ENCODE data around the gene HPSE2.
"Not testable (repeated sequence)": the region's sequence is repeated elsewhere in the genome, so short reads cannot be mapped to it uniquely, and the experiment has no call there.

The HPSE2 gene

DNA sequence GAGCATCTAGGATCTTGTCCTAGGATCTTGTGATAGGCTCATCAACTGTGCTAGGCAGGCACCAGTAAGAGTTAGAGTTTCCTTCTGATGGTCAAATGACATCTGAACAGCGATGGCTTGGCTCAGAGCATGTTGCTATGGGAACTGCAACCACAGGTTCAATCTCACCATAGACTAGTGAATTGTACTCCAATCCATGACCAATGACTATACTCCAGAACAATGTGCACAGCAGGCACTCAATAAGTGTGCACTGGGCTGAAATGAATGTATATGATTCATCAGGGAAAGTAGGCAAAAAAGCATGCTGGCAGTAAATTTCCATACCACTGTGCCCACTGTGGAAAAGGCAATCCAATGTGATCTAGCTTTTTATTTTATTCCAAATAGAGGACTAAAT is 625.4 kb downstream of the HPSE2 start:
- DNase-seq = no peak

DNA sequence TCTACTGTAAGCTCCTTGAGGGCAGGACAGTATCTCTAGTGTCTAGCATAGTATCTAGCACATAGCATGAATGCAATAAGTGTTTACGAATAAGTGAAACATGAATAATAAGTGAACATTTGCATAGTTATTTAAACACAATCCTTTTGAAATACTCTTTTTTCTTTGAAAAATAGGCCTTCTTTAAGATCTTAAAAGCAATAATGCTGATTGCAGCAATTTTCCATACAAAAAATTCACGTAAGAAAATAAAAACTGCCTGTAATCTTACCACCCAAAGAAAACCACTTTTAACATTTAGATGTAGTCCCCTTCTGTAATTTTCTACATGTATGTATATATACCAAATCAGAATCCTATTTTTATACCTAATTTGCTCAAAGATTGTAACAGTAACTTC is 626.4 kb downstream of the HPSE2 start:
- no peak for DNase-seq

DNA sequence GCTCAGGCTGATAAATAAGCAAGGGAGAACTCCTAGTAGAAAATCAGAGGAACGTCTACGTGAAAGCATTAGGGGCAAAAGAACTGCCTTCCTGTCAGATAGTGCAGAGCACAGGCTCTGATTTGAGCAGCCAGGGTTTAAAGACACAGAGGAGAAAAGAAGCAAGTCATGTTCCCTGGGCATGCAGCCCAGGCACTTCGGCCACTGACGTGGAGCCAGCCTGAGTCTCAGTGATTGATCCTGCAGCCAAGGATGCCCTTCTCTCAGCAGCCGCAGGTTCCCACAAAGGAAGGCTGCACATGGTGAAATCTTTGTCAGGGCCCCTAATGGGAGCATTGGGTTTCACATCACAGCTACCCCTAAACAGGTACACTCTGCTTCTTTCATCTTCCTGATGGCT is 627.2 kb downstream of the HPSE2 start:
- DNase-seq = no peak

DNA sequence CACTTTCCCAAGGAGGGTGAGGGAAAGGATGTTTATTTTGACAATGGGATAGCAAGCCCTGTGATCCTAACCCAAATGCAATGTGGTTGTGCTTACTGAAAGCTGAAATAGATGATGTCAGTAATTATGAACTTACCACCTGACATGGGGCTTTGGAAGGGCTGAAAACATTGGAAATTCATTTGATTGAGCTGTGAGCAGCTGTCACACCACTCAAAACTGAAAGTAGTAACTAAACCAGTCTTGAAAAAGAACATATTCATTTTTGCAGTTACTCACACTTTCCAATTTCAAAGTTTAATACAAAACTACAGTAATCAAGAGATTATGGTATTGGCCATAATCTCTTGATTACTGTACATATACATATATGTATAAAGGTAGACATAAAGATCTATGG is 633.4 kb downstream of the HPSE2 start:
- DNase-seq = no peak

DNA sequence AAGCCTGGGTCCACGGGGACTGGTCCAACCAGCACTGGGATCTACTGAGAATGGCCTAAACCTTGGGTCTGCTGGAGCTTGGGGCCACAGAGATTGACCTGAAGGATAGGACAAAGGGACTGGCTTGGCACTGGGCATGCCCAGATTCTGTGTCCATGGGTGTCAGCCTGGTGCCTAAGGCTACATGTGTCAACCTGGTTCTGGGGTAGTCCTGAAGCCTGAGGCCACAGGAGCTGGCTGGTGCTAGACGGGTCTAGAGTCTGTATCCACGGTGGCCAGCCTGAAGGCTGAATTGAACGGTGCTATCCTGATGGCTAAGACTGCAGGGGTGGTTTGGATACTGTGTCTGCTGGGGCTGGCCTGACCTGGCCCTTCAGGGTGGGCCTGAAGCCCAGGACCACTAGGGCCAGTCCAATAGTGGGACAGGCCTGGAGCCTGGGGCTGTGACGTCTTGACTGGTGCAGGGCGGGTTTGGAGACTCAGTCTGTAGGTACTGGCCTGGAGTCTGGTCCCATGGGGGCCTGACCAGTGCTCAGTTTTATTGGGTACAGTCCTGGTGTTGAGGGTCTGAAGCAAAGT is 636.5 kb downstream of the HPSE2 start:
- no peak for DNase-seq

DNA sequence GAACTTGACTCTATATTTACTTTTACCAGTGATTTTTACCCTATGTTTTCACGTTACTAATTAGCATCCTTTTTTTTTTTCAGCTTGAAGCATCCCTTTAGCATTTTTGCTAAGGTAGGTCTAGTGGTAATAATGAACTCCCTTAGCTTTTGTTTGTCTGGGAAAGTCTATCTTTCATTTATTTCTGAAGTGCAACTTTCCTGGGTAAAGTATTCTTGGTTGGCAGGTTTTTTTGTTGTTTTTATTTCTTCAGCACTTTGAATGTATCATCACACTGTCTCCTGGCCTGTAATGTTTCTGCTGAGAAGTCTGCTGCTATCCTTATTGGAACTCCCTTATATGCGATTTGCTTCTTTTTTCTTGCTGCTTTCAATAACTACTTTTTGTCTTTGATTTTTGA is 639.2 kb downstream of the HPSE2 start:
- no peak for DNase-seq

DNA sequence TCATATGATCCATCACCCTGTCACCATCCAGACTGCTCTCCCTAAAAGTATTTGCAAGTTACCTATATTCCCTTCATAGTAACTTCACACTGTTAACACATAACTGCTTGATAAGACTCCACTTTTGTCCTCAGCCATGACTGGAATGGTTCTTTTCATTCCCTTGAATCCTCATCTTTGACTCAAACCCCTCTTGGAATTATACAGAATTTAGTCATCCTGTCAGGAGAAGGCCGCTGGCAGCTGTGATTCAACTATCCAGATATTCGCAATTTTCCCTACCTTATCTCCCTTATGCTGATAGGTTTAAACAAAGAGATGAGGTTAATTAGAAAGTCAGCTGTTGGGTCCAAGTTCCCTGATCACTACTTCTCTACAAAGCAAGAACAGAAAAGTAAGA is 646.0 kb downstream of the HPSE2 start:
- DNase-seq = no peak

DNA sequence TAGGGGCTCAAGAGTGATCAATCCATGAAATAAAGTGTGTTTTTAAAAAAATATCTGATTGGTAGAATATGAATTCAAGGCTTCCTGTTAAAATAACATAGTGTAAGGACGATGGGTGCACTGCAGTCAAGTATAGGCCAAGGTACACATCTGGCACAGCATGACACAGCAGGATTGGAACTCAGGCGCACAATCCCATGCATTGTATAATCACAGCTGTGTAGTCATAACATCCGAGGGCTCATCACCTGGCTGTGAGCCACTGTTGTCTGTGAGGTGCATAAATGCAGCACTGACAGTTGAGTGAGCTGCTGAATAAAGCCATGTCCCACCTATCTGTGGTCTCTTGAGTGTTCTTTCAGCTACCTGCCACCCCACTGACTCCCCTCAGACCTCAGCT is 646.6 kb downstream of the HPSE2 start:
- no peak for DNase-seq

DNA sequence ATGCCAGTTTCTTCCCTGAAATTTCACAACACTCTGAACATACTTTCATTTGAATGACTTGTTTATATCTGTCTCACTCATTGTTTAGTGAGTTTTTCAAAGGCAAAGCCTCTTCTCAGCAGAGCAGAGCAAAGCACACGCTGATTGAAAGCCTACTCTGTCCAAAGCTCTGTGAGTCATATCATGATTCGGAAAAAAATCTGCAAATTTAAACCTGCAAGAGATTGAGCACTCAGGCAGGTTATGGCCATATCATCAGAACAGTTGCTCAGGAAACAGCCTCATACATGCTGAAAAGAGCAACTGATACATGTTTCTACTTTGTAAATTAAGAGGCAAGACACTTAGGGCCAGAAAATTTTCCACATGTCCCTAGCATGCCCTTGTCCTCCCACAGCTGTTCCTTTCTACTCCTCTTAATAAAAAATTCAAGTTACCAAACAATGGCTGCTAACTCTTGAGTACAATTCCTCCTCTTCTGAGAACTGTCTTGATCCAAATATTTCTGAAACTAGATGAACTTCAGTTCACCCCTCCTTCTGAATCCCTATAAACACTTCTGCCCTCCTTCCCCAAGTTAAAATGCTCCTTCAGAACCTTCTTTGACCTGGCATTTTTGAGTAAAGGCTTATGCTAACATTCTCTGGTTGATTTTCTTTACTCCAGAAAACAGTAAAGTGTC is 648.4 kb downstream of the HPSE2 start:
- no peak for DNase-seq

DNA sequence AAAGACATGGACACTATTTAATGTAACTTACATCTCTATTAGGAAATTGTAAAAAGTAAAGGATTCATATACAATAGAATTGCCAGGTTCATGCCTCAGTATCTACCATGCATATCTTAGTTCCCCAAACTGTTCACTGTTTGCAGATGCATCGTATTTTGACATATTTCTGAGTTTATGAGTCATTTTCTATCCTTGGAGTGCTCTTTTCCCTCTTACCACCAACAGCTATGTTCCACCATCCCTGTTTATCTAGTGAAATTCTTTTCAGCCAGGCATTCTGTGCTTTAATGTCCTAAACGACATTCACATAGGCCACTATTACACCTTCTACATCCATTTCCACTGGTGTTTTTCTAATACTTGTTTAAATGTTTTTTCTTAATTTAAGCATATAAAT is 649.6 kb downstream of the HPSE2 start:
- DNase-seq = no peak

DNA sequence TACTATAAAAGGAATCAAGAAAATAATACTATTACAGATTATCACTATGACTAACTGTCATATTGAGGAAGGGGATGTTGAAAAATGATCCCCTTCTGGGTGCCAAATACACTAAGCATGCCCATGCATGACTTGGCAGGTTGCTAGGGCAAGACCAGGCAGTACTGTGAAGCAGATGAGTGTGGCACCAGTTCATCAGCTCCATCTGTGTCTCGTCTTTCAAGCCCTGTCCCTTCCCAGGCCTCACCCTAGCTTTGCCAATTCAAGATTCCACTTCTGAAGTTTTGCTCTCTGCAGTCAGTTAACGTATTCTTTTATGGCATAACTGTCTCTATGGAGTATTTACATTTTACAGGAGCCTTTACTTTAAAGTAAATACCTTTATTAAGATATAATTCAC is 653.3 kb downstream of the HPSE2 start:
- no peak for DNase-seq

DNA sequence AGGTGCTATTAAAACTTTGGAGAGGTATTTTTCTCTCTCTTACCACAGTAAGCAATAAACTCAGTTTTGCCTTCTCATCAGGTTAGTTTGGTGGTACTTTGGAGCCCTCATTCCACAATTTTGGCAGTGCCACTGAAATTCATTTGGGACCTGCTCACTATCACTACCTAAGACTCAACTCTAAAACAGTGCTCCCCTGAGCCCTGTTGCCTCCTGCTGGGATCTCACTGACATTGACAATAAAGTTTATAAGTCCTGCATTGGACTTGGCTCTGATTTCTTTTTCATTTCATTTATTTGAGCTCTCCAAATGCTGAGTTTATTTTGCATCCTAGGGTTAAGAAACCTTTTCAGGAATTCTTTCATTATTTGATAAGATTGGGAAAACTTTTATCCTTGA is 658.1 kb downstream of the HPSE2 start:
- DNase-seq = no peak

DNA sequence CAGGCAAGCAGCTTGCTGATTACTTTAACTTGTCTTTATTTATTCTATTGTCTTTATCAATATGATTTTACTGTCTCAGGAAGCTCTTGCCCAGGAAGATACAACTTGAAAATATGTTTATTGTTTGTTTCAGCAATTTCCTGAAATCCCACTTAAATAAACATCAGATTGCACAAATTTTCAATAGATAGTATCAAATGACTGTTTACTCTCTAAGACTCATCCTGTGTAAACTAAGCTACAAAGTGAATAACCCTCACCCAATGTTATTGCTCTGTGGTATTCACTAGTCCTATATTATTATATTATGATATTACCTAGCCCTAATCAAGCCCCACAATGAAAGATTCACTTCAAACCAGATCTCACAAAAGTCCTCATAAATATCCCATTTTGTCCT is 658.5 kb downstream of the HPSE2 start:
- no peak for DNase-seq

DNA sequence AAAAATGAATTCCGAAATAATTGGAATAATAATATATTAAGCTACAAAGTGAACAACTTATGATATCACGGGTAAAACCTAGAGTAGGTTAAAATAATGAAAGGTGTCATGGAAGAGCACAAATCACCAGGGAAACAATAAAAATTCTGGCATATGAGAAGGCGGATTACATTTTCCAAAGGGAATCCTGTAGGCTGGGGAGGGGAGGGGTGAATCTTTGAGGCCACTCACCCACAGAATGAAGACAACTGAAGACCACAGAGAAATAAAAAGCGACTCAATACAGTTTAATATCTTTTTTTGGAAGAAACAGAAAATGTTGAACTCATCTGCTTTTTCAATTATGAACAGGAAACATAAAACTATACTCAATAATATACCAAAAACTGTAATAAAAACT is 659.6 kb downstream of the HPSE2 start:
- DNase-seq = no peak

DNA sequence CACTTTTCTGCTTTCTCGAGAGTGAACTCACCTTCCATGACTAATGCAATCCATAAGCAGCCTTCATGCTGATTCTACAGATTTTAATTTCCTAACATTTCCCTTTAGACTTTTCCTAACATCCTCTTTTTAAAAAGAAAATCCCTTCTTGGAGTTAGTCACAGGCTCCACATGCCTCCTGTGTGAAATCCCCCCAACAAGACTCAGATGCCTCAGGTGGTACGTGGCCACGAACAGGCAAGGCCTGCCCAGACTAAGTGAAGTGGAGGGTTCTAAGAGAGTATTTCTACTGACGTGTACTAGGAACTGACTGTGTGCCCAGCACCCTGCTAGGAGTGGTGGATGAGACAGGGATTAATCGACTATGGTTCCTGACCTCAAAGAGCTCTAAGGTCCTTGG is 663.1 kb downstream of the HPSE2 start:
- DNase-seq = no peak

DNA sequence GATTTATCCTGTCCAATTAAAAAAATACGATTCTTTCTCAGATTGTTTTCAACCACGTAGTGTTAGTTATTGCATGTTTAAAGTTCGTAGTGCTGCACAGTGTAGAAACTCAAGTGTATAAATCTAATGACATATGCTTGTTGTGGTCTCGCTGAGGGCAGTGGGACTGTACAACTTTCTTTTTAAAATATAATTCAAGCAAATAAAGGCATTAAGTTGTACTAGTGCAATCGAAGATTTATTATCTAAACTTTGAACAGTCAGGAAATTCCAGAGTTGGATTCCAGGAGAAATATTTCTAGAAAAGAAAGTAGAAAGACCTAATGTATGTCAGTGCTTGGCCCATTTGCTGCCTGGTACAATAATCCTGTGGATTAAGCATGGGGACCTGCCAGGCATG is 664.8 kb downstream of the HPSE2 start:
- DNase-seq = no peak

DNA sequence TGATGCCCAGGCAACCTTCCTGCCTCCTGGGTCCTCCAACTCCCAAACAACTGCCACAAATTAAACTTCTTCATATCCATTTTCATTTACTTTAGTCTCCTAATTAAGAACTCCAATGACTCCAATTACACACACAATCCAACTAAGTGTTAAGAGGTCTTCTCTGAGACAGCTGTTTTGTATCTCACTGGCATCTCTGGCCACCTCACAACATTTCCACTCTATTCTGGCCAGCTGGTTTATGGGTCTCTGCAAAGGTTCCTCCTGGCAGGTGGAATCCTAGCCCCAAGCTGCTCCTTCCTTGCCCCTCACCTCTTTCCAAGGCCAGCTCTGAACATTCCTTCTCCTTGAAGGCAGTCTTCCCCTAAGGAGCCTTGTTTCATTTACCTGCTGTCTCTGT is 665.8 kb downstream of the HPSE2 start:
- DNase-seq = no peak

DNA sequence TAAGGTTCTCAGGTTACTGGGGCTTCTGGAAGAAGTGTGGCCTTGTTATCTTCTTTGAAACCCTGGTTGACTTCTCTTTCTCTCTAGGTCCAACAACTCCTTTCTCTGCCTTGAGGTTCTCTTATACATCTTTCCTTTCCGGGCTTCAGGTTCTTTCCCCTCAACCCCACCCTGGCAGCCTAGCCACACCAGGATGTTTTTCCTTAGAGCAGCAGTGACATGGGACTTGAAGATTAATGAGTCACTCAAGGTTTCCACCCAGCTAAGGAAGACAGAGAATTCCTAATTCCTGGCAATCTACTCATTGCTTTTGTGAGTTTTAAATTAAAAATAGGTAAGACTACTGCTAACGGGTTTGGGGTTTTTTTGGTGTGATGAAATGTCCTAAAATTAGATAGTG is 667.1 kb downstream of the HPSE2 start:
- no peak for DNase-seq

DNA sequence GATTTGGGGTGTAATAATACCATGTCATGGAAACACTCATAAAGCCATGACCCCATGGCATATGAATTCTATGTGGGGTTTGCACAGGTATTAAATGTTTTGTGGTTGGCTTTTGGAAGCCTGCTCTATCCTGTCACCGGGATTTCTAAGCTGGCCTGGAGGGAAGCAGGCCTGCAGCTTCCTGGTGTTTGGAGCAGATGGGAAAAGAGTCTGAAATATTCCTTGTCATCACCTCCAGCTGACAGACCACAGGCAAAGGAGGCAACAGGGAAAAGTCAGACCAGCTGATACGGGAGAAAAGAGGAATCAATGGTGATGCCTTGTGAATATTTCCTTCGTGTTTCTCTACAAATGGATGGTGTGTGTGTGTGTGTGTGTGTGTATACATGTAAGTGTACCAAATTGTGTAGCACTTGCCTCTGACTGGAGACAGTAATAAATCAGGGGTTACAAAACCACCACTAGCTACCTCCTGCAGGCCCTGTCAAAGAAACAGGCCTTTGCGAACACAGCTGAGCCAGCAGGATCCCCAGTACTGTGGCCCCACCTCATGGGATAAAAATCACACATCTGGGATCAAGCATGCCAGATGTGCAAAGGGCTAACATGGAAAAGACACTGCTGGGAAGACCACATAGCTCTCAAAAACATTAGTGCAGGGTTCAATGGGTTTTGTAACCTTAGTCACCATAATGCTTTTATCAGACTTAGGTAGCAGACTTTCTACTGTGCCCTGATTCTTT is 668.1 kb downstream of the HPSE2 start:
- DNase-seq = no peak

DNA sequence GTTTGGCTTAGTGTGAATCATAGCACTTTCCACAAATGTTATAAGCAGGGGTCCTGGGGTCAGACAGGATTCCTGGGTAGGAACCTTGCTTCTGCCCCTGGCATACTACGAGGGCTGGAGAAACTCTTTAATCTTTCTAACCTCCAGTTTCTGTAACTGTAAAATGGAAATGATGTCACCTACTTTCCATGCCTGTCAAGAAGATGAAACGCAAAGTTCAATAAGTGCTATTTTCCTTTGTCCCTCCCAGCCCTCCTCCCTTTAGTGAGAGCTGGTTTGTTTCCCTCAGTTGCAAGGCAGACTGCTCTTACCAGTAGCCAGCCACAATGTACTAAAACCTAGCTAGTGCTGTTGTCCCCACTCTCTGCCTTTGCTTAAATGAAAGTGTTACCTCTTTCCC is 671.8 kb downstream of the HPSE2 start:
- no peak for DNase-seq

DNA sequence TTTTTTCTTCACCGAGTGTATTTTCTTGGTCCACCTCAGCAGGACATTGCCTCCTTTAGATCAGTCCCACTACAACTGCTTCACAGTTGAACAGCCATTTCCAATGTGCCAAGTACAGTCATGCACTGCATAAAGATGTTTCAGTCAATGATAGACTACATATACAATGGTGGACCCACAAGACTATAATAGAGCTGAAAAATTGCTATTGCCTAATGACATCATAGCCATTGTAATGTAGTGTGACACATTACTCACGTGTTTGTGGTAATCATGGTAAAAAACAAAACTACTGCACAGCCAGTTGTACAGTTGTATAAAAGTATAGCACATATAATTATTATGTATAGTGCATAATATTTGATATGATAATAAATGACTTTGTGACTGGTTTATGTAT is 675.1 kb downstream of the HPSE2 start:
- DNase-seq = no peak

DNA sequence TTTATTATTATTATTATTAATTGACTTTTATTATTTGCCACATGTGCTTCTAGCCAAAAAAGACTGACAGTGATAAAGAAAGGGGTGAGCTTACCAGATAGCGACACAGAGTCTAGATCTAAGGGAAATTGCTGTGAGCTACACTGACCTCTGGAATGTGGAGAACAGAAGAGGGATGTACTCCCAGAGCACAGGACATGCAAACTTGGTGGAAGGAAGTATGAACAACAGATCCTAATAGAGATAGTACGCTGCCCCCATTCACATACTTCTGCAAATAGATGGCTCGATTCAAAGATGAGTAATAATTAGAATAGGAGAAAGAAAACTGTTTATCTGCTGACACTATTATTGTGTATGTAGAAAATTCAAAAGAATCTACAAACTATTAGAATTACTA is 679.6 kb downstream of the HPSE2 start:
- no peak for DNase-seq

DNA sequence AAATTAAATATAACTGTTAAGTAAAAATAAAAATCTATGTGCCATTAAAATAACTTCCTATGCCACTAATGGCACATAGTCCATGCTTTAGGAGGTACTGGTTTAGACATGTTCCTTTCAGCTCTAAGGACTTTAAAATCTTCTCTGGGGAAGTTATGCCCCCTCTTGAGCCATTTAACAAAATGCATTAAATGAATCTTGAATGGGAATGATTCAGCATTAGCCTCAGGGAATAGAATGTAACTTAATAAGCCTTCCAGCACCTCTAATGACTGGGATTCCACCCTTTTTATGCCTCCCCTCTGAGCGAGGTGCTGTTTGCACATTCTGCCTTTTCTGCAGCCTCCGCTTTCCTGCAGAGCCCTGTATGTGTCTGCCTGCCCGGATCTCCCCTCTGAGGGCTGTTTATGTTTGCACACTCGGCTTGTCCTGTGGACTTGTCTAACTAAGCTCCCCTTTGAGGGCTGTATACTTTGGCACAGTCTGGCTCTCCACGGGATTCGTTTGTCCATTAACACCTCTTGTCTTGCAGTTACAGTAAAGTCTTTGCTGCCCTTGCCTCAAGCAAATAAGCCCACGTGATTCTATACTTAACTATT is 680.5 kb downstream of the HPSE2 start:
- DNase-seq = no peak

DNA sequence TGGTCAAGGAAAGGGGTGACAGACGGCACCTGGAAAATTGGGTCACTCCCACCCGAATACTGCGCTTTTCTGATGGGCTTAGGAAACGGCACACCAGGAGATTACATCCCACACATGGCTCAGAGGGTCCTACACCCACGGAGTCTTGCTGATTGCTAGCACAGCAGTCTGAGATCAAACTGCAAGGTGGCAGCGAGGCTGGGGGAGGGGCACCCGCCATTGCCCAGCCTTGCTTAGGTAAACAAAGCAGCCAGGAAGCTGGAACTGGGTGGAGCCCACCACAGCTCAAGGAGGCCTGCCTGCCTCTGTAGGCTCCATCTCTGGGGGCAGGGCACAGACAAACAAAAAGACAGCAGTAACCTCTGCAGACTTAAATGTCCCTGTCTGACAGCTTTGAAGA is 694.1 kb downstream of the HPSE2 start:
- DNase-seq = not testable (repeated sequence)

Data from CD4-positive, alpha-beta T cell treated with Interleukin-17A for 4 hours (primary cell).